Subcutaneous adipose tissue (tissue), 4 donors: ENCODE measurements around the gene CD300E. TPM values are rescaled to one million over a fixed set of nuclear protein-coding genes. Genes with fewer than 3 reads are reported as not detected.

ENCODE experiments used
- CTCF ChIP-seq: fragments of 450-650 bp; IDR thresholded peaks from one replicate; pipeline ENCODE4 v1.5.1; 2016; ENCODE audit warnings: low read depth, mild to moderate bottlenecking, control low read depth, antibody characterized with exemption, moderate library complexity
- total RNA-seq, 4 donors: library from RNA; depleted of rRNA; stranded (reverse); fragments of >200 nt; gene quantifications; one replicate each; pipeline ENCODE4 v1.1.0, GENCODE V29; 2016

CD300E gene
- total RNA-seq: 1 to 10 TPM in 3 of 4 donors, under 1 TPM in 1; 0.38 to 1.2 (median 1.1) TPM

- no peak for TF ChIP-seq CTCF
These were observed at the start of gene CD300E for GRCh38 chr17:74623693-74624093. Gene CD300E, minus strand, starts transcription at chr17:74623738. Its CDS starts 117 bp downstream, at chr17:74623621.

- no peak for TF ChIP-seq CTCF
These were observed 47.7 kb upstream of the CD300E start for GRCh38 chr17:74671031-74671771.

GRCh38 chr17:74670329-74670728, 46.8 kb upstream of the CD300E start:
- no peak for TF ChIP-seq CTCF

- TF ChIP-seq CTCF: no peak
These were observed 40.0 kb upstream of the CD300E start for GRCh38 chr17:74663561-74663960.

GRCh38 chr17:74659889-74660288, 36.4 kb upstream of the CD300E start:
- TF ChIP-seq CTCF: no peak

GRCh38 chr17:74658620-74659019, 35.1 kb upstream of the CD300E start:
- TF ChIP-seq CTCF: no peak

- TF ChIP-seq CTCF: no peak
These were observed 31.2 kb upstream of the CD300E start for GRCh38 chr17:74654742-74655141.
